HG03457 (cell line): ENCODE data around the gene TRIM65.

Experiments
- ATAC-seq: cut with Tn5 transposase; IDR thresholded peaks from one replicate; pipeline ENCODE4 v1.9.1; 2021; ENCODE audit warnings: moderate number of reproducible peaks; ENCODE audit not compliant: unreplicated experiment

Gene TRIM65

GRCh38 chr17:75896415-75897159 lies at the start of gene TRIM65:
Gene TRIM65 (minus strand): TSS chr17:75896951. CDS start chr17:75896937, 14 bp downstream.
- ATAC-seq = no peak

- no peak for ATAC-seq
Observed at GRCh38 chr17:75945211-75945610, 48.5 kb upstream of the TRIM65 start.

GRCh38 chr17:75943491-75943890 lies 46.7 kb upstream of the TRIM65 start:
- ATAC-seq = no peak

- no peak for ATAC-seq
Observed at GRCh38 chr17:75942473-75942872, 45.7 kb upstream of the TRIM65 start.

GRCh38 chr17:75941442-75941819 lies 44.7 kb upstream of the TRIM65 start:
- no peak for ATAC-seq

- ATAC-seq = peak; percentile 83
Observed at GRCh38 chr17:75940727-75941441, 44.1 kb upstream of the TRIM65 start, which contains the start of gene FBF1. Gene FBF1 (minus strand): TSS chr17:75941042. CDS start chr17:75938149, 2,893 bp downstream.

GRCh38 chr17:75937652-75938051 lies 40.9 kb upstream of the TRIM65 start:
- no peak for ATAC-seq

- ATAC-seq = no peak
Observed at GRCh38 chr17:75933808-75934207, 37.1 kb upstream of the TRIM65 start.

GRCh38 chr17:75932852-75933251 lies 36.1 kb upstream of the TRIM65 start:
- ATAC-seq = no peak

- no peak for ATAC-seq
Observed at GRCh38 chr17:75931062-75931461, 34.3 kb upstream of the TRIM65 start.

GRCh38 chr17:75927286-75927922 lies 30.7 kb upstream of the TRIM65 start:
- no peak for ATAC-seq

GRCh38 chr17:75926456-75926855 lies 29.7 kb upstream of the TRIM65 start:
- ATAC-seq = no peak

GRCh38 chr17:75925912-75926311 lies 29.2 kb upstream of the TRIM65 start:
- no peak for ATAC-seq

- no peak for ATAC-seq
Observed at GRCh38 chr17:75925103-75925502, 28.4 kb upstream of the TRIM65 start.

GRCh38 chr17:75922963-75923874 lies 26.5 kb upstream of the TRIM65 start:
- ATAC-seq = no peak

- ATAC-seq = no peak
Observed at GRCh38 chr17:75922173-75922961, 25.6 kb upstream of the TRIM65 start.

GRCh38 chr17:75921596-75921995 lies 24.8 kb upstream of the TRIM65 start:
- no peak for ATAC-seq

- no peak for ATAC-seq
Observed at GRCh38 chr17:75920045-75920560, 23.4 kb upstream of the TRIM65 start.

- no peak for ATAC-seq
Observed at GRCh38 chr17:75919611-75920010, 22.9 kb upstream of the TRIM65 start.
